ENCODE data around the gene ZNF319. TPM values are rescaled to one million over a fixed set of nuclear protein-coding genes. Genes with fewer than 3 reads are reported as not detected.
A peak's percentile ranks its signal among the peaks of the same experiment; 100 is the strongest.

Gene ZNF319
- polyA plus RNA-seq, 3 donors: 1.9 to 11.5 (median 4.7) TPM

DNA sequence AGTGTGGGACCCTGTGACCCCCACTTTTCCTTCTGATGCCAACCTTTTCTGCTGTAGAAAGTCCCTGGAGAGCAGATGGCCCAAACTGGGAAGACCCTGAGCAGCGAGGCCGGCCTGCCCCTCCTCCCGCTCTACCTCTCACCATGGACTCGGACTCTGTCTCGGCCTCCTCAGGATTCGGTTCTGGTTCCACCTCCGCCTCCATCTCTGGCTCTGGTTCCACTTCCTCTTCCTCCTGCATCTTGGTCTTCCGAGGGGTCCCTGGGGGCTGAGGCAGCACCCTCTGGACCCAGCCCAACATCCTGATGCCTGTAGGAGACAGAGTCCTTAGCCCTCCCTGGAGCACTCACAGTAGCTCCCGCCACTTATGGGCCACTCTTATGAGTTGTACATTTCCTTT lies 33.5 kb downstream of the ZNF319 start:
- H3K27ac Mint-ChIP-seq: peak overlapping the region in 1 of 7 donors; percentile 16
- H3K4me1 ChIP-seq (ENCODE audit: control insufficient read depth in 1 of 2, insufficient read depth in 2 of 2, low read length in 2 of 2): no peaks in the 10 kb centered on the region

DNA sequence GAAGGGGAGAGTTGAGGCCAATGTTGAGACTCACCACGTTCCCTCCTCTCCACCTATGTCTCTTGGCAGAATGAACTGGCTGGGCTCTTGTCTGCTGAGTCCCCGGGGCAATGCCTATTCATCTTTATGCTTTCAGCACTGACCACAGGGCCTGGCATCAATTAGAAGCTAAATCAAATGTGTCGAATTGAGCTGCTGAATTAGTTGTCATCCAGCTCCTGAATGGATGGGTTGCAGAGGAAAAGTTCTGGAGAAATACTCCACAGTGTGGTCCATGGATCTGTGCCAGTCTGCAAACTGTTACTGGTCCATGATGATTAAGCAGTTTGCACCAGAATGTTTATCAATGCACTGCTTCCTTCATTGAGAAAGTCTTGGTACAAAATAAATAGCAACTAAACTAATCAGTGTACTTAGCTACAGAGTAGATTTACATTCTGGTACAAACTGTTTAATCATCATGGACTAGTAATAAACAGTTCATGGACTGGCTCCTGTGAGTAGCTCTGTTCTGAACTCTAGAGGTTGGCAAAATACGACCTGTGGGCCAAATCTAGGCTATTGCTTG lies 34.2 kb downstream of the ZNF319 start:
- H3K27ac Mint-ChIP-seq: peak overlapping the region in 1 of 7 donors; percentile 30
- intact Hi-C loops (cut with micrococcal nuclease): no loop called here

More for the DNA sequence above, 33.5 kb downstream of the ZNF319 start:
- DNase-seq: no peak
- TF ChIP-seq, protein P1, sequence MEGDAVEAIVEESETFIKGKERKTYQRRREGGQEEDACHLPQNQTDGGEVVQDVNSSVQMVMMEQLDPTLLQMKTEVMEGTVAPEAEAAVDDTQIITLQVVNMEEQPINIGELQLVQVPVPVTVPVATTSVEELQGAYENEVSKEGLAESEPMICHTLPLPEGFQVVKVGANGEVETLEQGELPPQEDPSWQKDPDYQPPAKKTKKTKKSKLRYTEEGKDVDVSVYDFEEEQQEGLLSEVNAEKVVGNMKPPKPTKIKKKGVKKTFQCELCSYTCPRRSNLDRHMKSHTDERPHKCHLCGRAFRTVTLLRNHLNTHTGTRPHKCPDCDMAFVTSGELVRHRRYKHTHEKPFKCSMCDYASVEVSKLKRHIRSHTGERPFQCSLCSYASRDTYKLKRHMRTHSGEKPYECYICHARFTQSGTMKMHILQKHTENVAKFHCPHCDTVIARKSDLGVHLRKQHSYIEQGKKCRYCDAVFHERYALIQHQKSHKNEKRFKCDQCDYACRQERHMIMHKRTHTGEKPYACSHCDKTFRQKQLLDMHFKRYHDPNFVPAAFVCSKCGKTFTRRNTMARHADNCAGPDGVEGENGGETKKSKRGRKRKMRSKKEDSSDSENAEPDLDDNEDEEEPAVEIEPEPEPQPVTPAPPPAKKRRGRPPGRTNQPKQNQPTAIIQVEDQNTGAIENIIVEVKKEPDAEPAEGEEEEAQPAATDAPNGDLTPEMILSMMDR (IDR thresholded peaks at IDR 0.05): no peak
- H3K79me2 ChIP-seq (ENCODE audit: insufficient read depth, low read length): no peaks in the 10 kb centered on the region
- no peak overlapping the region for H3K4me3 Mint-ChIP-seq
- no peak overlapping the region for H2AFZ ChIP-seq (ENCODE audit: insufficient read depth, low read depth, low read length, poor library complexity, severe bottlenecking)
- intact Hi-C loops (cut with micrococcal nuclease): no loop called here
- H3K4me2 ChIP-seq (replicated peaks; ENCODE audit: extremely low read depth, low read length, poor library complexity, severe bottlenecking): no peak overlapping the region
- H3K4me1 Mint-ChIP-seq: no peaks in the 10 kb centered on the region
- H4K20me1 ChIP-seq (ENCODE audit: insufficient read depth, low read length): no peaks in the 10 kb centered on the region
- no peaks in the 10 kb centered on the region for H3K9me3 ChIP-seq (replicated peaks in 1 of 2; ENCODE audit: control insufficient read depth in 1 of 2, insufficient read depth in 1 of 2, low read length in 2 of 2)
- H3K36me3 Mint-ChIP-seq: no peaks in the 10 kb centered on the region
- peaks cover 0 to 9% (median 2%) of the 10 kb centered on the region in 3 donors for H3K27me3 Mint-ChIP-seq (ENCODE audit: low read depth in 3 of 3)
- H3K27ac ChIP-seq (ENCODE audit: low read depth in 1 of 2, low read length in 2 of 2): no peak overlapping the region
- WGBS (ENCODE audit: insufficient coverage): 74% methylated on average over 5 of the region's 9 CpGs
- no peak overlapping the region for H3K4me3 ChIP-seq (replicated peaks in 1 of 3; ENCODE audit: low read depth in 2 of 3, low read length in 3 of 3)
- no peaks in the 10 kb centered on the region for H3K36me3 ChIP-seq (replicated peaks in 1 of 2; ENCODE audit: control insufficient read depth in 1 of 2, insufficient read depth in 2 of 2, low read length in 2 of 2)
- H3K9me3 Mint-ChIP-seq: peaks cover 0 to 1% (median 0%) of the 10 kb centered on the region in 7 donors
- no peak overlapping the region for H3K9ac ChIP-seq (ENCODE audit: insufficient read depth, low read length, poor library complexity, severe bottlenecking)
- no peaks in the 10 kb centered on the region for H3K27me3 ChIP-seq (ENCODE audit: control insufficient read depth in 2 of 2, insufficient read depth in 2 of 2, low read length in 2 of 2)

More for the DNA sequence above, 34.2 kb downstream of the ZNF319 start:
- no peaks in the 10 kb centered on the region for H3K36me3 ChIP-seq (replicated peaks in 1 of 2; ENCODE audit: control insufficient read depth in 1 of 2, insufficient read depth in 2 of 2, low read length in 2 of 2)
- Mint-ChIP-seq H3K4me1 (no peaks in the 10 kb centered on the region), H3K27me3 (ENCODE audit: low read depth in 3 of 3) (peaks cover 0 to 9% (median 2%) of the 10 kb centered on the region in 3 donors), H3K9me3 (no peaks in the 10 kb centered on the region), H3K4me3 (no peak overlapping the region), H3K36me3 (no peaks in the 10 kb centered on the region)
- no peak overlapping the region for H3K9ac ChIP-seq (ENCODE audit: insufficient read depth, low read length, poor library complexity, severe bottlenecking)
- H3K27ac ChIP-seq (ENCODE audit: low read depth in 1 of 2, low read length in 2 of 2): no peak overlapping the region
- no peaks in the 10 kb centered on the region for H3K27me3 ChIP-seq (ENCODE audit: control insufficient read depth in 2 of 2, insufficient read depth in 2 of 2, low read length in 2 of 2)
- no peaks in the 10 kb centered on the region for H4K20me1 ChIP-seq (ENCODE audit: insufficient read depth, low read length)
- H3K4me2 ChIP-seq (replicated peaks; ENCODE audit: extremely low read depth, low read length, poor library complexity, severe bottlenecking): no peak overlapping the region
- WGBS (ENCODE audit: insufficient coverage): 21% methylated on average over 3 of the region's 4 CpGs
- no peaks in the 10 kb centered on the region for H3K9me3 ChIP-seq (replicated peaks in 1 of 2; ENCODE audit: control insufficient read depth in 1 of 2, insufficient read depth in 1 of 2, low read length in 2 of 2)
- TF ChIP-seq, protein P1 (IDR thresholded peaks at IDR 0.05): no peak
- no peak overlapping the region for H2AFZ ChIP-seq (ENCODE audit: insufficient read depth, low read depth, low read length, poor library complexity, severe bottlenecking)
- no peaks in the 10 kb centered on the region for H3K79me2 ChIP-seq (ENCODE audit: insufficient read depth, low read length)
- DNase-seq: no peak
- H3K4me3 ChIP-seq (replicated peaks in 1 of 3; ENCODE audit: low read depth in 2 of 3, low read length in 3 of 3): no peak overlapping the region
- H3K4me1 ChIP-seq (ENCODE audit: control insufficient read depth in 1 of 2, insufficient read depth in 2 of 2, low read length in 2 of 2): no peaks in the 10 kb centered on the region

Data from CD14-positive monocyte (primary cell).